ENCODE data around the gene TMEM63B.

DNA sequence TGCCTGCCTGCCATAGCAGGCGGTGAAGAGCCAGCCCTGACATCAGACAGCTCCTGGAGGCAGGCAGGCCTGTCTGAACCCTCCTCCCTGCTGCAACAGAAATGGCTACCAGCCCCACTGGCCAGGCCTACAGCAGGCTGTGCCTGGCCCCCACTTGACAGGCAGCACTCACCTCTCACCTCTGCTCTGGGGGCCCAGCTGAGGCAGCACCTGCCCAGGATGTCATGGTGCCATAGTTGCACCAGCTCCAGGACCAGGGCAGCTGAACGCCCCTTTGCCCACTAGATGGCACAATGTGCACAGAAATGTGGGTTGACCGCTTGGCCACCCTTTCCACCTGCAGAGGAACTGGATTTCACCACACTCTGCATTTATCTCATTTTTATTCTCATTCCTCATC is 30.7 kb upstream of the TMEM63B start:
- TF ChIP-seq MAX (IDR thresholded peaks at IDR 0.05), result no peak
- TF ChIP-seq, protein P1, sequence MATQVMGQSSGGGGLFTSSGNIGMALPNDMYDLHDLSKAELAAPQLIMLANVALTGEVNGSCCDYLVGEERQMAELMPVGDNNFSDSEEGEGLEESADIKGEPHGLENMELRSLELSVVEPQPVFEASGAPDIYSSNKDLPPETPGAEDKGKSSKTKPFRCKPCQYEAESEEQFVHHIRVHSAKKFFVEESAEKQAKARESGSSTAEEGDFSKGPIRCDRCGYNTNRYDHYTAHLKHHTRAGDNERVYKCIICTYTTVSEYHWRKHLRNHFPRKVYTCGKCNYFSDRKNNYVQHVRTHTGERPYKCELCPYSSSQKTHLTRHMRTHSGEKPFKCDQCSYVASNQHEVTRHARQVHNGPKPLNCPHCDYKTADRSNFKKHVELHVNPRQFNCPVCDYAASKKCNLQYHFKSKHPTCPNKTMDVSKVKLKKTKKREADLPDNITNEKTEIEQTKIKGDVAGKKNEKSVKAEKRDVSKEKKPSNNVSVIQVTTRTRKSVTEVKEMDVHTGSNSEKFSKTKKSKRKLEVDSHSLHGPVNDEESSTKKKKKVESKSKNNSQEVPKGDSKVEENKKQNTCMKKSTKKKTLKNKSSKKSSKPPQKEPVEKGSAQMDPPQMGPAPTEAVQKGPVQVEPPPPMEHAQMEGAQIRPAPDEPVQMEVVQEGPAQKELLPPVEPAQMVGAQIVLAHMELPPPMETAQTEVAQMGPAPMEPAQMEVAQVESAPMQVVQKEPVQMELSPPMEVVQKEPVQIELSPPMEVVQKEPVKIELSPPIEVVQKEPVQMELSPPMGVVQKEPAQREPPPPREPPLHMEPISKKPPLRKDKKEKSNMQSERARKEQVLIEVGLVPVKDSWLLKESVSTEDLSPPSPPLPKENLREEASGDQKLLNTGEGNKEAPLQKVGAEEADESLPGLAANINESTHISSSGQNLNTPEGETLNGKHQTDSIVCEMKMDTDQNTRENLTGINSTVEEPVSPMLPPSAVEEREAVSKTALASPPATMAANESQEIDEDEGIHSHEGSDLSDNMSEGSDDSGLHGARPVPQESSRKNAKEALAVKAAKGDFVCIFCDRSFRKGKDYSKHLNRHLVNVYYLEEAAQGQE (IDR thresholded peaks at IDR 0.05; ENCODE audit: low read depth), result no peak
- TF ChIP-seq, protein P2, sequence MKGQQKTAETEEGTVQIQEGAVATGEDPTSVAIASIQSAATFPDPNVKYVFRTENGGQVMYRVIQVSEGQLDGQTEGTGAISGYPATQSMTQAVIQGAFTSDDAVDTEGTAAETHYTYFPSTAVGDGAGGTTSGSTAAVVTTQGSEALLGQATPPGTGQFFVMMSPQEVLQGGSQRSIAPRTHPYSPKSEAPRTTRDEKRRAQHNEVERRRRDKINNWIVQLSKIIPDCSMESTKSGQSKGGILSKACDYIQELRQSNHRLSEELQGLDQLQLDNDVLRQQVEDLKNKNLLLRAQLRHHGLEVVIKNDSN (IDR thresholded peaks at IDR 0.05), result no peak
- TF ChIP-seq EP300 (IDR thresholded peaks at IDR 0.05; ENCODE audit: borderline replicate concordance), result no peak
- no peak for TF ChIP-seq EGR1 (IDR thresholded peaks at IDR 0.05)
- no peak for TF ChIP-seq CEBPB (IDR thresholded peaks at IDR 0.05)
- no peak for TF ChIP-seq FOXM1 (IDR thresholded peaks at IDR 0.05; ENCODE audit: borderline replicate concordance, low read depth)
- no peak for TF ChIP-seq TAF1 (IDR thresholded peaks at IDR 0.05; ENCODE audit: low read depth)
